SU-DHL-6 (cell line): ENCODE data around the gene TNS1.

Experiments
- H2AFZ ChIP-seq: fragments of 200-600 bp; sonication (generic); 2 replicates; pipeline ENCODE4 v1.6.1; 2014; ENCODE audit warnings: low read depth, mild to moderate bottlenecking, moderate library complexity, mixed read lengths, antibody characterized with exemption, low read length; ENCODE audit not compliant: severe bottlenecking
- H3F3A ChIP-seq: fragments of 200-600 bp; shearing (Covaris generic); 2 replicates; pipeline ENCODE4 v1.6.0; 2016; ENCODE audit warnings: antibody characterized with exemption, mild to moderate bottlenecking; ENCODE audit not compliant: insufficient read depth
- H3K27ac ChIP-seq: fragments of 200-600 bp; sonication (generic); 2 replicates; pipeline ENCODE4 v1.5.1; 2016; ENCODE audit warnings: low read depth, mild to moderate bottlenecking, low read length, moderate library complexity, mixed read lengths
- H3K27me3 ChIP-seq: fragments of 200-600 bp; sonication (generic), shearing (Covaris generic); 2 replicates; pipeline ENCODE4 v1.6.0; 2014; ENCODE audit warnings: mild to moderate bottlenecking, low read length
- H3K36me3 ChIP-seq: fragments of 200-600 bp; sonication (generic); 2 replicates; pipeline ENCODE4 v1.6.1; 2014; ENCODE audit warnings: mild to moderate bottlenecking, low read length, mixed read lengths
- H3K4me2 ChIP-seq: fragments of 300-600, 200-600 bp; shearing (Covaris generic), sonication (generic); 2 replicates; pipeline ENCODE4 v1.6.0; 2014; ENCODE audit warnings: low read length, low read depth, mild to moderate bottlenecking; ENCODE audit not compliant: poor library complexity, severe bottlenecking
- H3K4me3 ChIP-seq: fragments of 200-600 bp; sonication (generic); 2 replicates; pipeline ENCODE4 v1.5.1; 2014; ENCODE audit warnings: antibody characterized with exemption, low read length, mild to moderate bottlenecking, mixed read lengths; ENCODE audit not compliant: insufficient read depth, poor library complexity, severe bottlenecking
- H3K79me2 ChIP-seq: fragments of 200-600 bp; sonication (generic); 2 replicates; pipeline ENCODE4 v1.6.1; 2014; ENCODE audit warnings: mild to moderate bottlenecking, low read length, moderate library complexity; ENCODE audit not compliant: insufficient read depth
- H3K9ac ChIP-seq: fragments of 200-600 bp; sonication (generic); 2 replicates; pipeline ENCODE4 v1.7.0; 2014; ENCODE audit warnings: mild to moderate bottlenecking, low read length
- H3K9me2 ChIP-seq: fragments of 200-600 bp; sonication (generic); replicated peaks from 2 replicates; pipeline ENCODE4 v1.6.1; 2014; ENCODE audit warnings: low read length; ENCODE audit not compliant: insufficient read depth
- H3K9me3 ChIP-seq: fragments of 200-600 bp; sonication (generic); 2 replicates; pipeline ENCODE4 v1.6.1; 2014; ENCODE audit warnings: low read length, mixed read lengths; ENCODE audit not compliant: insufficient read depth
- H4K20me1 ChIP-seq: fragments of 200-600 bp; sonication (generic); 2 replicates; pipeline ENCODE4 v1.6.1; 2014; ENCODE audit warnings: low read depth, mild to moderate bottlenecking, antibody characterized with exemption, low read length, moderate library complexity, mixed read lengths
- CTCF ChIP-seq: fragments of 200-600 bp; sonication (generic); IDR thresholded peaks from one replicate; pipeline ENCODE4 v1.5.1; 2017; ENCODE audit warnings: antibody characterized with exemption, mild to moderate bottlenecking, low read length, moderate library complexity; ENCODE audit not compliant: insufficient read depth, poor library complexity, severe bottlenecking
- EZH2phosphoT487 ChIP-seq: fragments of 200-600 bp; sonication (generic), shearing (Covaris generic); conservative IDR thresholded peaks from 2 replicates; pipeline ENCODE4 v1.6.1; 2018; ENCODE audit warnings: mild to moderate bottlenecking, antibody characterized with exemption, low read length, moderate library complexity, mixed read lengths

TNS1 gene

DNA sequence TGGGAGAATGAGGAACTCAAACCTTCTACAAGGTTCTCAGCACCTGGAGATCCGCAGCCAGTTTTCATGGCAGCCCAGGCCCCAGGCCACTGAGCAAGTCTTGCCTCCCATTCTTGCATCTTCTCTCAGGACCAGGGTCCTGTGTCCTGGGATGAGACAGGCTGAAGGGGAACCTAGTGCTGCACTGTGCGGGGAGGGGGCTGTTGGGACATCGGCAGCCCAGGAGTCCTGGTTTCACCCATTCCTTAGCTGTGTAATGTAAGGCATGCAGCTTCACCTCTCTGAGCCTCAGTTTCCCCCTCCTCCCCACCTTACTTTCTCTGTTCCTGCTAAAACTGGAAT lies 43.9 kb downstream of the TNS1 start:
- Histone ChIP-seq H3K27ac (no peak overlapping the region), H3K79me2 (no peaks in the 10 kb centered on the region), H3K9me3 (no peaks in the 10 kb centered on the region), H3K9me2 (no peaks in the 10 kb centered on the region), H2AFZ (no peak overlapping the region), H3K4me2 (no peak overlapping the region), H4K20me1 (no peaks in the 10 kb centered on the region), H3K27me3 (no peaks in the 10 kb centered on the region), H3K36me3 (no peaks in the 10 kb centered on the region), H3K9ac (no peak overlapping the region), H3F3A (no peaks in the 10 kb centered on the region), H3K4me3 (no peak overlapping the region)
- TF ChIP-seq CTCF: no peak
- no peak for TF ChIP-seq EZH2phosphoT487

- H3K9ac ChIP-seq: no peak overlapping the region
- H3K4me2 ChIP-seq: no peak overlapping the region
- H3K36me3 ChIP-seq: no peaks in the 10 kb centered on the region
- no peaks in the 10 kb centered on the region for H3K9me3 ChIP-seq
- no peak overlapping the region for H3K27ac ChIP-seq
- no peaks in the 10 kb centered on the region for H3K27me3 ChIP-seq
- no peaks in the 10 kb centered on the region for H3F3A ChIP-seq
- no peak for TF ChIP-seq EZH2phosphoT487
- no peak for TF ChIP-seq CTCF
- no peaks in the 10 kb centered on the region for H3K9me2 ChIP-seq
- no peak overlapping the region for H3K4me3 ChIP-seq
- H2AFZ ChIP-seq: no peak overlapping the region
- no peaks in the 10 kb centered on the region for H3K79me2 ChIP-seq
- H4K20me1 ChIP-seq: no peaks in the 10 kb centered on the region
Measured at GRCh38 chr2:217958206-217958883, 44.5 kb downstream of the TNS1 start.

- Histone ChIP-seq H3K4me2 (no peak overlapping the region), H3K36me3 (no peaks in the 10 kb centered on the region), H2AFZ (no peak overlapping the region), H3K9me2 (no peaks in the 10 kb centered on the region), H4K20me1 (no peaks in the 10 kb centered on the region), H3K9ac (no peak overlapping the region), H3K9me3 (no peaks in the 10 kb centered on the region), H3K4me3 (no peak overlapping the region), H3K79me2 (no peaks in the 10 kb centered on the region), H3F3A (no peaks in the 10 kb centered on the region), H3K27me3 (no peaks in the 10 kb centered on the region), H3K27ac (no peak overlapping the region)
- TF ChIP-seq CTCF: no peak
- TF ChIP-seq EZH2phosphoT487: no peak
Measured at GRCh38 chr2:217956586-217957457, 46.0 kb downstream of the TNS1 start.
